Measurements from ENCODE around the gene RUNX2. TPM values are rescaled to one million over a fixed set of nuclear protein-coding genes. Genes with fewer than 3 reads are reported as not detected.

The RUNX2 gene
- polyA plus RNA-seq, 3 donors: 1.5 to 2.8 (median 2.7) TPM

DNA sequence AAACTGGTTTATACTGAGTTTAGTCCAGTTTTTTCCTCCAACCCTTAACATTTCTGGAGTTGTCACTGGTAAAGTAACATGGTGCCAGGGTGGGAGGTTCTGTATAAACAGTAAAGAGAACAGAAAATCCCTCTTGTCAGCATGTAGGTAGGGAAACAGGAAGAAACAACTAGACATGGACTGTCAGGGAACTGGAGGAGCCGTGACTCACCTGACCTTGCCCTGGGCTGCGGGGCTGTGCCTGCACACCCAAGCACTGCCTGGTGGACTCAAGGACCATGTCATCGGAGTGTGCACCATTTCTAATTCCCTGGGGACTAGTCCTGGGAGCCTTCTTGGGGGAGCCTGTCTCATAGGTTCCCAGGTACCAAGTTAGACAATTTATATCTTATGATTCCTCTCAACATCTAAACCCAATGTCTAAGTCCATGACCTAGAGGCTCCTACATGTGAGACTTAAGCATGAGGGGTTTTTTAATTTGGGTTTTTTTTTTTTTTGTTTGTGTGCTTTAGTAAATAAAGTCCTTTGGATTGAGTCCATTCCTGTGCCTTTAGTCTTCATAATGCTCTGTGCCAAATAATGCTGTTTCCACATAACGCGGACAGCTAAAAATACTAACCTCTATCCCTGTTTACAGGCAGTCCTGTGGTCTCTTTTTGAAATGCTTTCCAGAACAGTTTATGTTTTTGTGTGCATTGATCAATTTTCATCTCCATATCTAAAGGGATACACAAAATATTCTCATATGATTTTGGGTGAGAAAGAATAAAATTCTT, 186.5 kb downstream of the RUNX2 start:
- DNase-seq: no peak

DNA sequence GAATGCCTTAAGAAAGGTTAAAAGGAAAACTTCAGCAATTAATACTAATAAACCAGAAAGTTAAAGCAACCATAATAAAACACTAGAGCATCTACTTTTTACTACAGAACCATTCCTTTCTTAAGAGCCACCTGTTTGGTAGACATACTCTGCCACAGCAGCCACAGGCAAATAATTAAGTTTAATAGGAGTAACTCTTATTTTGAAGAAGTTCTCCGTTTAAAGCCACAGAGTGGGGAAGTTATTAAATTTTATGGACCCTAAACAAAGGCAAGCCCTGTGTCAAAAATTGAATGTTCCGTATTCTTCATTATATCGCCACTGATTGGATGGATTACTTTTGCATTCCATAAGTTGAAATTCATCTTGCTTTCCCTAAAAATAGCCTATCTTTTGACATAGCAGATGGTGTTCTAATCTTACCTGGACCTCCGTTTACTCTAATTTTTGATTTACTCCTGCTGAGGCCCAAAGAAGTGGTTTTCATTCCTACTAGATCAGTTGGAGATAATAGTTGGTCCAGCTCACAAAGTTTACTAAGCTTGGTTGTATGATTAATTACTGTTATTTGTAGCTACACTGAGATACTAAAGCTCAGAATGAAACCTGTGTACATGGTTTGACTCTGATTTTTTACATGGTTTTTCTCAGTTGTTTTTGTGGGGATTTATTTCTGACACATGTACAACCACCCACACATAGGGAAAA, 190.0 kb downstream of the RUNX2 start:
- no peak for DNase-seq

- DNase-seq: no peak
These were observed 193.1 kb downstream of the RUNX2 start for GRCh38 chr6:45521226-45521625.

DNA sequence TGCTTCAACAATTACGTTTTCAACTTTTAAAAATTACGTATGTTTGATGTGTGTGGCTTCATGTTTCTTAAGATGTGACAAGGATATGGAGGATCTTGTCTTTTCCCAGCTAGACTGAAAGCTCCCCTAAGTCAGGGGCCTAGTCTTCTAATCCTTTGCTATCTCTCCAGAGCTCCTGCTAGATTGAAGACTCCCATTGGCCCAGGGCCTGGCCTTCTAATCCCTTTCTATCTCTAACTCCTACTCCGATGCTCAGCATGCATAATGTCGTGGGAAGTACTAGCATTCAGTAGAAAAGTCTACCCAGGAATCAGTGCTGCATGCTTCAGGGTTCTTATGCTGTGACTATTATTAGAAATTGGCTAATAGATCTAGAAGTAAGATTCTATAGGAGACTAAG, 194.4 kb downstream of the RUNX2 start:
- no peak for DNase-seq

DNA sequence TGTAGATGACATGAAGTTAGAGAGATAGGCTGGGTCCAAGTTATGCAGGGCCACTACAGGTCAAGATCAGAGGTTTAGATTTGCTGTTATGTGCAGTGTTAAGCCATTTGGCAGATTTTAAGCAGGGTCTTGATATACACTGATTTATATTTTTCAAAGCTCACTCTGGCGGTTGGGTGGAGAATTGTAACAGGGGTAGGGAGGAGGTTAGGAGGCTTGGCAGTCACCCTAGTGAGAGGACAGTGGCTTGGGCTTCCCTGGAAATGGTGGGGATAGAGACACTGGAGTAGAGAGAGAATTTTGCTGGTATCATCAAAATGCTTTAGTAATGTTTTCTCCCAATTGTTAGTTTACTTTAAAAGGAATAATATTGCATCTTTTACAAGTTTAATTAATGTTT, 199.1 kb downstream of the RUNX2 start:
- DNase-seq: no peak

GRCh38 chr6:45531999-45532595, 204.0 kb downstream of the RUNX2 start:
- DNase-seq: no peak

DNA sequence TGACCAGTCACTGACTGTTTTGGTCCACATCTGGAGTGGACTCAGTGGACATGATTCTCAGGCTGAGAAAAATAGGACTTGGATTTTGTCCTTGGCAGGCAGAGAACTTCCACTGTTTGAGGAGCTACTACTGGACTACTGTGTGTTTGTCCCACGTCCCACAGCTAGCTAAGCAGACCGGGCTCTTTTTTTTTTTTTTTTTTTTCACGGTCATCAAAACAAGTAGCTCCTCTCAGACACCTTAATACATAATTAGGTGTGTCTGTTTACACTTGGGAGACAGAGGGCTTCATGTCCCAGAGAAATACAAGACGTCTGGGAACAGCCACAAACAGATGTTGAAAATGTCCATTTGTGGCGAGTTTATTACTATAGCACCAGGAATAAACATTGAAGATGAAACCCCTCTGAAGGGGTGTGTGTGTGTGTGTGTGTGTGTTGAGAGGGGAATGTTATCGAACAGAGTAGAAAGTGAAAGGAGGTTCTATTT, 204.6 kb downstream of the RUNX2 start:
- no peak for DNase-seq

DNA sequence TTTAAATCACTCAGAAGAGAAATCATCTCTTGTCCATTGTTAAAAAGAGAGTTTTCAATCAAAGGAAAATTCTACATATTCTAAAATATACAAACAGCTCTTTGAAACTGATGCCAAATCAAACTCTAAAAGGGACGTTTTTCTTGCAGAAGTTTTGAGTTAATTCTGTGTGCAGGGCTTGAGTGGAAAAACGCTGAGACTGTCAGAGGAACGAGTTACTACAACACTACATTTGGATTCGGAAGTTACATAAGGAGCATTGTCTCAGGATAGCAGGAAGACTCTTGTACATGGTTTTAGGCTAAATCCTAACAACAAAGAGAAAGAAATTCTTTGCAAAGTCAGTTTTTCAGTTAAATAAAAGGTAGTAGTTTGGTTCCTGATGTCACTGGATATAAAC, 205.3 kb downstream of the RUNX2 start:
- DNase-seq: no peak

GRCh38 chr6:45535933-45536332, 207.8 kb downstream of the RUNX2 start:
- DNase-seq: no peak

GRCh38 chr6:45537539-45537938, 209.4 kb downstream of the RUNX2 start:
- DNase-seq: no peak

- DNase-seq: no peak
These were observed 210.8 kb downstream of the RUNX2 start for GRCh38 chr6:45538641-45539547.

GRCh38 chr6:45540375-45540920, 212.3 kb downstream of the RUNX2 start:
- no peak for DNase-seq

GRCh38 chr6:45541934-45542333, 213.8 kb downstream of the RUNX2 start:
- no peak for DNase-seq

DNA sequence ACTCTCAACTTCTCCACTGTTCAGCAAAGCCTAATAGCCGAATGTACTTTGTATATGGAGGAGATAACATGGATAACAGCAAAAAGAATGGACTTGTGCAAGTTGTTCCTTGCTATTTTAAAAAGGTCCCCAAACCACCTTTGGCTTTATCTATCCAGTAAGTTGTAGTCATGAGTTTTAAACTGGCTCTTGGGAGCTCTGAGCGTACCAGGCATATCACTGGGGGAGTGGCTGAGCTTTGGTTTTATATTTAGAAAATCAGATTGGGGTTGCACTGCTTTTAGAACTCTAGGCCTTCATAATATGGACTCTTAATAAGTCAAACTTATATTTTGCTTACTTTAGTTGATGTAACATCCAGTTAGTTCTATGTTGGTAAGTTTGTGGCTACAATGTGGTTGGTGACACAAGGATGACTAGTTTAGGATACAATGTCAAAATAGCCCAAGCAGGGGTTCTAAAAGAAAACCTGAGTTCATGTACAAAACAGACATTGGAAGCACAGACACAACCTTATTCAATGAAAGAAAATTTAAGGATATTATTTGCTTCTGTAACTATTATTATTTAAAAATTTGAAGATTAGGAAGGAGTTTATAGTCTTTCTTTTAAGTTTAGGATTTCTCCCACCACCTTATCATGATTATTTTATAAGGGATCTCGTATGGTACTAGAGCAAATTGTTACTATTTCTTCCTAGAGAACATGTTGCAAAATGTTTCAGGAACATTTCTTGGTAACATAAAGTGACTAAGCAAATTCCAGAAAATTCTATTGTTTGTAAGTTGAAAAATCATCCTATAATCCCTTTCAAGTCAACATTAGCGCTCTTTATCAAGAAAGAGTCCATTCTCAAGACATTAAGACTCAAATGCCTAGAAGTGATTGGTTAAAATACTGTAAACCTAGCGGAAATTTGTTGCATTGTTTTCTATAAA, 215.4 kb downstream of the RUNX2 start:
- DNase-seq: no peak

GRCh38 chr6:45545416-45545815, 217.3 kb downstream of the RUNX2 start:
- DNase-seq: no peak

DNA sequence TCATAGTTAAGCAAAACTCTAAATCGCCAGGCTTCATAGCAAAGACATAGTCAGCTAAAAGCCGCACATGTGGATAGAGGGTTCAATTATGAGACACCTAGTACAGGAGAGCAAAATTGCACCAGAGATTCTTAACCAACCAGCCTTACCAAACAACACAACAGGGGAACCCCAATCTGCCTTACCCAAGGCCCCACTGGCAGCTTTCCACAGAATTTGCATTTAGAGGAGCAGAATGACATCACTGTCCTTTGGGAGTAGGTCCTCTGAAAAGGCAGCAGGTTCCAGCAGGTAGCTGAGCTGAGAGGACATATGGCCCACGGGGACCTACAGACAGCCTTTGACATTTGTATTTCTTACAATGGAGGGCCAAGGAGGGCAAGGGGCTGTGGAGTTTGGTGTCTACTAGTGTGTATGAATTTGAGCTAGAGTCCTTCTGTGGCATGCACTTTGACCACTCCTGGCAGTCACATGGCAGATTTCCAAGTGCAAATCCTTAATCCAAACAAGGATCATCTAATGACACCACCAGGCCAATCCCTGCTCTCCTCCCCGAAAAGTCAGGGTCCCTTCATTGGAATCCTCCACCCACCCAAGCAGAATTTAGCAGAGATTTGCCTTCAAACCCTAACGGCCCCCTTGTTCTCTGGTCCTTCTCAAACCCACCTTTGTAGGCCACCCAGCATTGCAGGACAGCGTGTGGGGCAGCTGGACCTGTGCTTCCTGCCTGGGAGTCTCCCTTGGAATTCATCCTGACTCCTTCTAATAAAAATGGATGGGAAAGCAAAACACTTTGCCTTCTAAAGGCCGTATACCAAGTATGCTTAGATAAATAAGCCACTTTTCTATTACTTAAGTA, 220.8 kb downstream of the RUNX2 start:
- DNase-seq: no peak

GRCh38 chr6:45552536-45552935, 224.4 kb downstream of the RUNX2 start:
- DNase-seq: no peak

DNA sequence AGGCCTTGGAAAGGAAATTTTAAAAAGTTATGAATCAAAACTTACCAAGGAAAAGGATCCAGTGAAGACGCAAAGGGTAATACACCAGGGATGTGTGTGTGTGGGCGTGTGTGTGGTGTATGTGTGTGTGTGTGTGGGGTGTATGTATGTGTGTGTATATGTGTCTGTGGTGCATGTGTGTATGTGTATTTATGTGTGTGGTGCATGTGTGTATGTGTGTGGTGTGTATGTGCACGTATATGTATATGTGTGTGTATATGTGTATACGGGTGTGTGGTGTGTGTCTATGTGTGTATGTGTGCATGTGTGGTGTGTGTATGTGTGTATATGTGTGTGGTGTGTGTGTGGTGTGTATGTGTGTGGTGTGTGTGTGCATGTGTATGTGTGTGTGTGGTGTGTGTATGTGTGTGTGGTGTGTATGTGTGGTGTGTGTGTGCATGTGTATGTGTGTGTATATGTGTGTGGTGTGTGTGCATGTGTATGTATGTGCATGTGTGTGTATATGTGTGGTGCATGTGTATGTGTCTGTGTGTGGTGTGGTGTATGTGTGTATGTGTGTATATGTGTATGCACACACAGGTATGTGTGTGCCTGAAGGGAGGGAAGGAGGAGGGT, 225.7 kb downstream of the RUNX2 start:
- DNase-seq: no peak

- DNase-seq: no peak
These were observed 226.5 kb downstream of the RUNX2 start for GRCh38 chr6:45554591-45554990.

All from renal pelvis (tissue), 4 donors.